WI38 (cell line): ENCODE measurements around the gene PAK3.

ENCODE experiments used
- H3K4me3 ChIP-seq: 2 replicates; pipeline ENCODE4 v1.5.1; 2011; ENCODE audit warnings: low read depth, mild to moderate bottlenecking, control low read depth, low read length
- CTCF ChIP-seq: IDR thresholded peaks from 2 replicates; pipeline ENCODE4 v1.5.1; 2012; ENCODE audit warnings: low read depth, mild to moderate bottlenecking, control low read depth, low read length

Gene PAK3

DNA sequence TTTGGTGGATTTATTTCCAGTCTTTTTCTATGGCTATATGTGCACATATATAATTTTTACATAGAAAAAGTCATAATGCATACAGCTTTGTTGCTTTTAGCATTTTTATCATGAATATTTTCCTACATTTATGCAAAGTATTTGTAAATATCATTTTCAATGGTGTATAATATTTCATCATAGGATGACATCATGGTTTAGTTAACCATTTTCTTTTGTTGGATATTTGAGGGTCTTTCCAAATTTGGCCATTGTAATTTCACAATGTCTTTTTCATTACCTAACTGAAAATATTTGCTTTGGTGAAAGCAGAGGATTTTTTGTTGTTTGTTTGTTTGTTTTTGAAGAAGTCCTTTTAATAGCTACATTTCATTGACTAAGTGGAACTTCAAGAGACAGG, 31.0 kb downstream of the PAK3 start:
- TF ChIP-seq CTCF, result no peak

DNA sequence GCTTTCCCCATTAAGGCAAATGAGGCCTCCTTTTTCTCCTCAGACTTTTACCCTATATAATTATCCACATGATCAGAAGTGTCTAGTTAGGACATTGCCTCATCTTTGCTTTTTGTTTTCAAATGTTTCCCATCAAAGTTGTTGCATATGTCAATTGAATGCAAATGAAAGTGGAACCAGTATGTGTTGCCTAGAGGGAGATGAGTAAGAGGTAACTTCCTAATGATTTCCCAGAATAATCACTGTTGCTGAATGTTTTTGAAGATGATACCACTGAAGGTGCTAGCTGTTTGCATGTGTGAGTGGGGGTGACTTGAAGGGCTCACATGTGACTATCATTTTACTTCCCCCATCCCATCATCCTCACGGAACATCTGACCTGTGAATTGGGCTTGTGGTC, 33.9 kb downstream of the PAK3 start:
- H3K4me3 ChIP-seq, result no peak overlapping the region
- TF ChIP-seq CTCF, result no peak

More for the DNA sequence above, 31.0 kb downstream of the PAK3 start:
- no peak overlapping the region for H3K4me3 ChIP-seq

- TF ChIP-seq CTCF, result no peak
- no peak overlapping the region for H3K4me3 ChIP-seq
Measured at GRCh38 chrX:111131572-111131971, 35.6 kb downstream of the PAK3 start.

GRCh38 chrX:111133389-111133788, 37.4 kb downstream of the PAK3 start:
- TF ChIP-seq CTCF, result no peak
- H3K4me3 ChIP-seq, result no peak overlapping the region

GRCh38 chrX:111145878-111146277, 49.9 kb downstream of the PAK3 start:
- H3K4me3 ChIP-seq, result no peak overlapping the region
- TF ChIP-seq CTCF, result no peak

- H3K4me3 ChIP-seq, result no peak overlapping the region
- no peak for TF ChIP-seq CTCF
Measured at GRCh38 chrX:111151764-111152163, 55.8 kb downstream of the PAK3 start.

DNA sequence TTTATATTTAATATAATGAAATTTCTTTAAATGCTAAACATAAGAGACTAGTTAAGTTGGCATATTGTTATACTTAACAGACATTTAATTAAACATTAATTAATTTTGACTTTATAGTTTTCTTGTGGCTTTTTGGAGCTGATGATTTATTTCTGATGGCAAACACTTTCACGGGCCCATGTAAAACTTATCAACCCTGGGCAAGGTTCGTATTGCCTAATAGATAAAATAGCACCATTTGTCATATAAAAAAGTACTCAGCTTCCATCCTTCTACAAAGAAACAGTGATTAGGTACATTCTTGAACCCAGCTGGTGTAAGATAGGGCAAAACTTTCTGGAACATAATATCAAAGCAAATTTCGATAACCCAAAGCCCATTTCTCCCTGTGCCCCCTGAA, 63.2 kb downstream of the PAK3 start:
- TF ChIP-seq CTCF, result no peak
- no peak overlapping the region for H3K4me3 ChIP-seq
